K562 (cell line): ENCODE results near the gene AQP6. TPM values are rescaled to one million over a fixed set of nuclear protein-coding genes. Genes with fewer than 3 reads are reported as not detected.
A peak's percentile ranks its signal among the peaks of the same experiment; 100 is the strongest.

Experiments
- ARID2 ChIP-seq: fragments of 450-650 bp; IDR thresholded peaks from 2 replicates; pipeline ENCODE4 v1.6.1; 2017; ENCODE audit warnings: antibody characterized with exemption, mild to moderate bottlenecking
- CREM ChIP-seq: IDR thresholded peaks from 2 replicates; pipeline ENCODE4 v1.6.1; 2014; ENCODE audit warnings: antibody characterized with exemption, low read depth
- DACH1 ChIP-seq: fragments of 450-650 bp; IDR thresholded peaks from 2 replicates; pipeline ENCODE4 v1.6.1; 2018; ENCODE audit not compliant: partially characterized antibody
- E2F3 ChIP-seq: fragments of 250-450 bp; sonication (Bioruptor Pico); IDR thresholded peaks from 2 replicates; pipeline ENCODE4 v1.4.0; 2020; ENCODE audit warnings: mild to moderate bottlenecking
- HNRNPUL1 ChIP-seq: fragments of 200-400 bp; formaldehyde crosslinking; IDR thresholded peaks from 2 replicates; pipeline ENCODE4 v1.6.1; 2017; ENCODE audit warnings: low read length
- KDM4B ChIP-seq, 2 experiments: fragments of 450-650 bp in 1 of 2; sonication (generic) in 1 of 2; IDR thresholded peaks; 2 replicates each; pipeline ENCODE4 v1.6.1; 2016 to 2017; ENCODE audit warnings: borderline replicate concordance in 2 of 2, antibody characterized with exemption in 1 of 2, low read depth in 1 of 2, mild to moderate bottlenecking in 1 of 2
- MAFF ChIP-seq: IDR thresholded peaks from 2 replicates; pipeline ENCODE4 v1.6.1; 2012; ENCODE audit warnings: low read length, improper control_type of control experiment
- NCOR1 ChIP-seq: fragments of 450-650 bp; IDR thresholded peaks from 2 replicates; pipeline ENCODE4 v1.6.1; 2016; ENCODE audit warnings: mild to moderate bottlenecking, moderate library complexity
- POLR2H ChIP-seq: IDR thresholded peaks from 2 replicates; pipeline ENCODE4 v1.6.1; 2016; ENCODE audit warnings: missing genetic modification characterization, low read depth, mild to moderate bottlenecking, control low read depth, missing compliant biosample characterization, moderate library complexity
- STAT5B ChIP-seq: fragments of 250-450 bp; sonication (Bioruptor Pico); IDR thresholded peaks from 2 replicates; pipeline ENCODE4 v1.8.0; 2021; ENCODE audit warnings: mild to moderate bottlenecking, inconsistent platforms
- TGIF2 ChIP-seq: sonication (generic); formaldehyde crosslinking; IDR thresholded peaks from 2 replicates; pipeline ENCODE4 v1.8.1; 2022; ENCODE audit warnings: mild to moderate bottlenecking, missing genetic modification reagents, moderate library complexity
- ZKSCAN3 ChIP-seq: fragments of 250-450 bp; sonication (Bioruptor Pico); IDR thresholded peaks from 2 replicates; pipeline ENCODE4 v1.4.0; 2020
- ZNF175 ChIP-seq: fragments of 200-800 bp; sonication (Bioruptor generic); IDR thresholded peaks from 2 replicates; pipeline ENCODE4 v1.6.1; 2016; ENCODE audit warnings: low read depth, mild to moderate bottlenecking, missing genetic modification characterization, missing compliant biosample characterization
- ZNF274 ChIP-seq: IDR thresholded peaks from 2 replicates; pipeline ENCODE4 v1.6.1; 2011; ENCODE audit warnings: low read depth, mild to moderate bottlenecking, low read length, moderate library complexity, borderline replicate concordance
- ZNF830 ChIP-seq: fragments of 250-450 bp; sonication (Bioruptor Pico); IDR thresholded peaks from 2 replicates; pipeline ENCODE4 v1.5.0; 2021; ENCODE audit warnings: mild to moderate bottlenecking
- polyA plus RNA-seq, 8 experiments: library from polyadenylated mRNA; depleted of rRNA in 4 of 8; stranded (reverse) in 5 of 8; unstranded in 3 of 8; fragments of >200 nt; fragmentation: Nextera tagmentation in 2 of 8; fragmentation: Illumina TruSeq in 1 of 8; extraction: Ambion mirVana in 2 of 8; extraction: Trizol in 1 of 8; gene quantifications; 2 replicates each; pipeline versions ENCODE4 v1.2.1 to v1.2.3, GENCODE V29; 2011 to 2014; ENCODE audit warnings: inconsistent platforms in 1 of 8, missing spikeins in 1 of 8
- total RNA-seq, 7 experiments: library from RNA; depleted of rRNA in 6 of 7; stranded (reverse); fragments of >200 nt in 6 of 7; fragmentation: Illumina TruSeq in 2 of 7; extraction: Trizol in 2 of 7; gene quantifications; 2 replicates each; pipeline versions ENCODE4 v1.2.1 to v1.2.3, GENCODE V29; 2011 to 2021; ENCODE audit warnings: low replicate concordance in 1 of 7
- TF ChIP-seq, protein P1 (sequence below): fragments of 450-650 bp; formaldehyde crosslinking; IDR thresholded peaks from 2 replicates; pipeline ENCODE4 v1.4.0; 2022; ENCODE audit warnings: missing genetic modification characterization
- TF ChIP-seq, protein P2 (sequence below): sonication (generic); formaldehyde crosslinking; IDR thresholded peaks from 2 replicates; pipeline ENCODE4 v1.8.0; 2022; ENCODE audit warnings: mild to moderate bottlenecking, missing genetic modification reagents, borderline replicate concordance
- TF ChIP-seq, protein P3 (sequence below): fragments of 450-650 bp; IDR thresholded peaks from 2 replicates; pipeline ENCODE4 v1.6.1; 2016; ENCODE audit warnings: antibody characterized with exemption
- TF ChIP-seq, protein P4 (sequence below): fragments of 250-450 bp; sonication (Bioruptor Pico); IDR thresholded peaks from 2 replicates; pipeline ENCODE4 v1.5.0; 2020; ENCODE audit warnings: mild to moderate bottlenecking, borderline replicate concordance

Gene AQP6
- total and polyA plus RNA-seq, 9 of the 15 experiments (the other 6 are each of a cell fraction or from before 2014, with no cell fraction given), result 0.05 to 0.12 TPM; not detected in 7

DNA sequence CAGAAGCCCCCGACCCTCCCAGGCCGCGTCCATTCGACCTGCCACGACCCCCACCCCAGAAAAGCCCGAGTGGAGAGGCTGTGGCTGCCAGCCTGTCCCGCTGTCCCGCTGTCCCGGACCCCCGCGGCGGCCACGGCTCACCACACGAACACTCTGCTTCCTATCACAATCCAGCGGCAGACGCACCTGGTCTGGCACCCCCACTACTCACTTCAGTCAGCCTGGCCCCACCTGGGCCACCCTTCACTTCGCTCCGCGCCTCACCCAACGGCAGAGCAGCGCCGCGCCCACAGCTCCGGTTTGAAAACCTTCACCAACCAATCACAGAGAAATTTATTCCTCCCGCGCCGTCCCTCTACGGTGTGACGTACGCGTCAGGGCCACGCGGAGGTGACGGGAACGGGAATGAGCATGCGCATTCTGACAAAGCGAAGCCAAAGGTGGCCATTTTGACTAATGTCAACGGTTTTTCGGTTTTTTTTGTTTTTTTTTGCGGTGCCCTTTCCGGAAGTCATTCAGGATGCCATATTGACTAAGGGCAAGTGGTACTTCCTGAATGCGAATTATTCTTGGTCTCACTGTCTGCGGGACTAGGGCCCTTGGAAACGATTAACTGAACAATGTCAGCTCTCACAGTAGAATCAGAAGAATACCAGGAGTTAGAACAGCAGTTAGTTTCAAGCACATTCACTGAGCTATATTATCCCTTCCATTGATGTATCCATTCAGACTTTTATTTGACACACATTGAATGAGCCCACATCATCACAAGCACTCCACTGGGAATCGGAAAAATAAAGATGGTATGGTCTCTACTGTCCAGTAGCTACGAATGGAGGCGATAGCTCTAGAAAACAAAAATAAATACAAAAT lies 52.7 kb downstream of the AQP6 start, which contains the start of gene RACGAP1 (continued):
- TF ChIP-seq, protein P1, sequence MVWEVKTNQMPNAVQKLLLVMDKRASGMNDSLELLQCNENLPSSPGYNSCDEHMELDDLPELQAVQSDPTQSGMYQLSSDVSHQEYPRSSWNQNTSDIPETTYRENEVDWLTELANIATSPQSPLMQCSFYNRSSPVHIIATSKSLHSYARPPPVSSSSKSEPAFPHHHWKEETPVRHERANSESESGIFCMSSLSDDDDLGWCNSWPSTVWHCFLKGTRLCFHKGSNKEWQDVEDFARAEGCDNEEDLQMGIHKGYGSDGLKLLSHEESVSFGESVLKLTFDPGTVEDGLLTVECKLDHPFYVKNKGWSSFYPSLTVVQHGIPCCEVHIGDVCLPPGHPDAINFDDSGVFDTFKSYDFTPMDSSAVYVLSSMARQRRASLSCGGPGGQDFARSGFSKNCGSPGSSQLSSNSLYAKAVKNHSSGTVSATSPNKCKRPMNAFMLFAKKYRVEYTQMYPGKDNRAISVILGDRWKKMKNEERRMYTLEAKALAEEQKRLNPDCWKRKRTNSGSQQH, result peak; percentile 50; the same call in 1 of the 2 replicates
- TF ChIP-seq DACH1 (no peak), TGIF2 (CRISPR knock-in tag) (no peak), ARID2 (0 out of 2 replicates have a peak, but pooled peaks have one; percentile 16), MAFF (no peak), ZNF175 (CRISPR knock-in tag) (0 out of 2 replicates have a peak, but pooled peaks have one; percentile 57), E2F3 (CRISPR knock-in tag) (peak; percentile 70), ZKSCAN3 (CRISPR knock-in tag) (no peak), CREM (peak; percentile 98), HNRNPUL1 (no peak), STAT5B (CRISPR knock-in tag) (no peak), ZNF274 (no peak), ZNF830 (CRISPR knock-in tag) (no peak), POLR2H (tag) (peak; percentile 63; the same call in 1 of the 2 replicates), KDM4B (IDR thresholded peaks at IDR 0.05; ENCODE audit: borderline replicate concordance in 2 of 2, low read depth in 1 of 2) (no peak), NCOR1 (peak; percentile 35; the same call in 1 of the 2 replicates)
- TF ChIP-seq, protein P2, sequence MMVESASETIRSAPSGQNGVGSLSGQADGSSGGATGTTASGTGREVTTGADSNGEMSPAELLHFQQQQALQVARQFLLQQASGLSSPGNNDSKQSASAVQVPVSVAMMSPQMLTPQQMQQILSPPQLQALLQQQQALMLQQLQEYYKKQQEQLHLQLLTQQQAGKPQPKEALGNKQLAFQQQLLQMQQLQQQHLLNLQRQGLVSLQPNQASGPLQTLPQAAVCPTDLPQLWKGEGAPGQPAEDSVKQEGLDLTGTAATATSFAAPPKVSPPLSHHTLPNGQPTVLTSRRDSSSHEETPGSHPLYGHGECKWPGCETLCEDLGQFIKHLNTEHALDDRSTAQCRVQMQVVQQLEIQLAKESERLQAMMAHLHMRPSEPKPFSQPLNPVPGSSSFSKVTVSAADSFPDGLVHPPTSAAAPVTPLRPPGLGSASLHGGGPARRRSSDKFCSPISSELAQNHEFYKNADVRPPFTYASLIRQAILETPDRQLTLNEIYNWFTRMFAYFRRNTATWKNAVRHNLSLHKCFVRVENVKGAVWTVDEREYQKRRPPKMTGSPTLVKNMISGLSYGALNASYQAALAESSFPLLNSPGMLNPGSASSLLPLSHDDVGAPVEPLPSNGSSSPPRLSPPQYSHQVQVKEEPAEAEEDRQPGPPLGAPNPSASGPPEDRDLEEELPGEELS (CRISPR knock-in tag), result no peak; the same call in 1 of the 2 replicates
- TF ChIP-seq, protein P3, sequence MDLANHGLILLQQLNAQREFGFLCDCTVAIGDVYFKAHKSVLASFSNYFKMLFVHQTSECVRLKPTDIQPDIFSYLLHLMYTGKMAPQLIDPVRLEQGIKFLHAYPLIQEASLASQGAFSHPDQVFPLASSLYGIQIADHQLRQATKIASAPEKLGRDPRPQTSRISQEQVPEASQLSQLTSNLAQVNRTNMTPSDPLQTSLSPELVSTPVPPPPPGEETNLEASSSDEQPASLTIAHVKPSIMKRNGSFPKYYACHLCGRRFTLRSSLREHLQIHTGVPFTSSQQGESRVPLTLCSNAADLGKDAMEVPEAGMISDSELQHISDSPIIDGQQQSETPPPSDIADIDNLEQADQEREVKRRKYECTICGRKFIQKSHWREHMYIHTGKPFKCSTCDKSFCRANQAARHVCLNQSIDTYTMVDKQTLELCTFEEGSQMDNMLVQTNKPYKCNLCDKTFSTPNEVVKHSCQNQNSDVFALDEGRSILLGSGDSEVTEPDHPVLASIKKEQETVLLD, result peak; percentile 96
- TF ChIP-seq, protein P4, sequence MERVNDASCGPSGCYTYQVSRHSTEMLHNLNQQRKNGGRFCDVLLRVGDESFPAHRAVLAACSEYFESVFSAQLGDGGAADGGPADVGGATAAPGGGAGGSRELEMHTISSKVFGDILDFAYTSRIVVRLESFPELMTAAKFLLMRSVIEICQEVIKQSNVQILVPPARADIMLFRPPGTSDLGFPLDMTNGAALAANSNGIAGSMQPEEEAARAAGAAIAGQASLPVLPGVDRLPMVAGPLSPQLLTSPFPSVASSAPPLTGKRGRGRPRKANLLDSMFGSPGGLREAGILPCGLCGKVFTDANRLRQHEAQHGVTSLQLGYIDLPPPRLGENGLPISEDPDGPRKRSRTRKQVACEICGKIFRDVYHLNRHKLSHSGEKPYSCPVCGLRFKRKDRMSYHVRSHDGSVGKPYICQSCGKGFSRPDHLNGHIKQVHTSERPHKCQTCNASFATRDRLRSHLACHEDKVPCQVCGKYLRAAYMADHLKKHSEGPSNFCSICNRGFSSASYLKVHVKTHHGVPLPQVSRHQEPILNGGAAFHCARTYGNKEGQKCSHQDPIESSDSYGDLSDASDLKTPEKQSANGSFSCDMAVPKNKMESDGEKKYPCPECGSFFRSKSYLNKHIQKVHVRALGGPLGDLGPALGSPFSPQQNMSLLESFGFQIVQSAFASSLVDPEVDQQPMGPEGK (CRISPR knock-in tag), result no peak
